HG03521 (cell line): Measurements from ENCODE around the gene C16orf87.

Source experiments
- ATAC-seq: cut with Tn5 transposase; IDR thresholded peaks from one replicate; pipeline ENCODE4 v1.9.1; 2021; ENCODE audit warnings: mild to moderate bottlenecking, moderate library complexity; ENCODE audit not compliant: unreplicated experiment

The C16orf87 gene

DNA sequence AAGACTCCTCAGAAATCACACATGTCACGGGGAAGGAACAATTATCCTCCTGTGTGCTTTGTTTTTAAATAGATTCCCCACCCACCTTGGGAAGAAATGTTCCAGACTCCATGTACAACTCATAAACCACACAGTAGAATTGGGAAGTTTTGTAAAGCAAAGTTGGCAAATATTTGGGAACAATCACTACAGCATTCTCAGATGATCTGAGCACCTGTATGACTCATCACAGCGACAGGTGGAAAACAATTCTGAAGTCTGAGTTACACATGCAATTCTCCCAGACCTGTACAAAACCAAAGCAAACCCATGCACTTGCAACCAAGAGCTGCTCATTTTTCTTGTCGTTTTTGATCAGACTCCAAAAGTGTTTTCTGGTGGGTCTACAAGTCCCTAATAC, 68.4 kb downstream of the C16orf87 start:
- ATAC-seq: no peak

DNA sequence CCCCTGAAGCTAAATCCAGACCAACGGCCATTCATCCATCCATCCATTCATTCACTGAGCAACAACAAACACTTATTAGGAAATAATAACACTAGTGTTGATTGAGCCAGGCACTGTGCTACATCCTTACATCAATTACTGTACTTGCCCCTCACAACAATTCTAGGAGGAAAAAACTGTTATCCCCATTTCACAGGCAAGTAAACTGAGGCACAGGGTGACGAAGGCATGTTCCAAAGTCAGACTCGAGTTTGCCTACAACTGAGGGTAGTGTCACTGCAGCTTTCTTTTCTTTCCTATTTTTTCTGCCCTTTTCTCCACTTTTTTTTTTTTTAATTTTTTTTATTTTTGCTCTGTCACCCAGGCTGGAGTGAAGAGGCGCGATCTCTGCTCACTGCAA, 71.7 kb downstream of the C16orf87 start:
- ATAC-seq: no peak

DNA sequence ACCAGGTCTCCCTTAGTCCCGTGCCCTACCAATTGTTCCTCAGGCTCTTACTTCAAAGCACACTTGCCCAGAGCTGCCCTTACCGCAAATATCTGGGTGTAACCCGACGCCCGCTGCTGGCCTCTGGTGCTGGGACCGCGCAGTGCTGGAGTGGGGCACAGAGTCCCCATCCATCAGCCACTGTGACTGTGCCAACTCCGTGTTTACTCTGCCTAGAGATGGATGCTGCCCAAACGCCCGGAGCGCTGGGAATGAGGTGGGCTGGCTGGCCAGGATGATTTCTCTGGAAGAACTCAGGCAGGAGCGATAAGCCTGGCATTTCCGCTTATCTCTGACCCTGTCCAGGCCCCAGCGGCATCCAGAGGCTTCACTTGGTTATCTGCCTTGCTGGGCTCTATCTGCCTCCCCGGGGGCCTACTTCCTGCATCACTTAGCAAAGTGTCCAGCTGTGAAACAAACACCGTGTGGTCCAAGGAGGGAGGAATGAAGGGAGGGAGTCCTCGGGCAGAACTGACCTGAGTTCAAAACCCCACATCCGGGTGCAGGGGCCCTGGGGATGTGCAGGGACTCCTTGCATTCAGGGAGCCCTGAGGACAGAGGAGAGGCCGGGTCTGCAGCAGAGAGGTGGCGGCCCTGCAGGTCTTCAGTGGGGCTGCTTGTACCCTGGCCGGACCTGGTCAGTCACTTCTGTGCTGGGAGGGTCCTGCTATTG, 73.5 kb downstream of the C16orf87 start:
- no peak for ATAC-seq

DNA sequence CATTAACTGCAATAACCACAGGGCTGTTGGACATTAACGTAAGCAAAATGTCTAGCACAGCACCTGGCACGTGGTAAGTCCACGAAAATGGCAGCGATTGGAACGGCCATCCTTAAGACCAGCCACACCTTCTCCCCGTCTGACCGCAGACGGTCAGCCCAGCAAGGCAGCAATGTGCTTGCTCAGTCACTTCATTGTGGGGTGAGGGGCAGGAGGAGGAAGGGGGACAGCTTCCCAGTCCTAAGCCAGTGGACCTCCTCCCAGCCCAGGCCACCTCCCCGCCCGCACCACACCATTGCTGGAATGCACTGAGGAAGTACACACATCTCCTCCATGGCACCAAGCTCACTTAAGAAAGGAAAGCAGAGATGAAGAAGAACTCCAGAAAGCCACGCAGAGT, 74.2 kb downstream of the C16orf87 start:
- ATAC-seq: no peak

DNA sequence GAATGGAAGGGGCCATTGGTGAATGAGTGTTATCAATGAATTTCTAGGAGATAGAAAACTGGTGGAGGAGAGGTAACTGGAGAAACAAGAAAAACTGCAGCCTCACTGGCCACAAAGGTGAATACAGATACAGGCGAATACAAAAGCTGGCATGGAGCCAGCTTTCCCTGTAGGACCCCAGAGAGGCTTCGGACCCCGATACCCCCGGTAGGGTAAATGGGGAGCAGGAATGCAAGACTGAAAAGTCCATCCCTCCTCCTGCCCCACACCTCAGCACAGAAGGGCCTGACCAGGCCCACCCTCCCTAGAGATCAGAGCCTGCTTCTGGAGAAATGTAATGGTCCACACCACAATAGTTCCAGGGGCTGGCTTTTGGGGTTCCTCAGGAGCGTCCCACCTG, 78.0 kb downstream of the C16orf87 start:
- ATAC-seq: no peak

DNA sequence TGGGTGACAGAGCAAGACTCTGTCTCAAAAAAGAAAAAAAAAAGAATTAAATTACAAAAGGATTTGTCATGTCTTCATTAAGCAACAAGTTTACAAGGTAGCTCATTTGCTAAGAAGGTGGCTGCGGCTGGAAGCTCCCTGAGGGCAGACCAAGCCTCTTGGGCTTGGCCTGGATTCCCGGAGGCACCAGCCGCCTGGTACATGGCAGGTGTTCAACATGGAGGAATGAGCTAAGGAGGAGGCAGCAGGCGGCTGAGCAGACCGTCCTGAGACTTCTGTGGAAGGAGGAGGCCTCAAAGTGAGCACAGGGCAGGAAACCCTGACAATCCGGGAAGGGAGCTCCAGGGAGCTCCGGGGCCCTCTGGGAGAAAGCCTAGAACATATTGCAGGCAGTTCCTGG, 79.6 kb downstream of the C16orf87 start:
- no peak for ATAC-seq

DNA sequence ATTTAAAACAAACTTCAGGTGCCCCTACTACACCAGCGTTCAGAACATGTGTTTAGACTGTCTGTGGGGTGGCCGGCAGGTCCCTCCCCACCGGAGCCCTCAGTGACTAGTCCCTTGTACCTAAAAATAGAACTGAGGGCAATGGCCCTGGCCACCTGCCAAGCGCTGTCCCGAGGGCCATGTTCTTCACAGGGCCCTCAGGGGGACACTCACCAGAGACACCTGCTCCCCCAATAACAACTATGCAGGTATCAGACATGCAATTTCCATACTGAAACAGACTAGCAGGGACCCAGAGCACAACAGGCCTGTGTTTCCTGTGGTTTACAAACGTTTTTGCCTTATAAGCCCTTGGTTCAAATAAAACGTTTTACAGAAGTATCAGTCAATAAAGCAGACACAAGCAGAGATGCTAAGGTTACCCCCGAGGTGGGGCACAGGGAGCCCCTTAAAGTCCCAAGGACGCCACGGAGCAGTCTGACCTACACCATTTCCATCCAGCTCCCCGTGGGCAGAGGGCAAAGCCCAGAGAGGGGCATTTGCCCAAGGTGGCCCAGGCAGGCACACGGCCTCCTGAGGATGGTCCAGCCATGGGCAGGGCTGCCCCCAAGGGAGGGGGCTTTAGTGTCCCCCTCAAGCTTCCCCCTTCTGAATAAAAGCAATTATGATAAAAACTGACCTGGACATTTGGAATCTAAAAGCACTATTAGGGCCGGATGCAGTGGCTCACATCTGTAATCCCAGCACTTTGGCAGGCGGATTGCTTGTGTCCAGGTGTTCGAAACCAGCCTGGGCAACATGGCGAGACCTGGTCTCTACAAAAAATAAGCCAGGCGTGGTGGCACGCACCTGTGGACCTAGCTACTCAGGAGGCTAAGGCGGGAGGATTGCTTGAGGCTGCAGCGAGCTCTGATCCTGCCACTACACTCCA, 81.9 kb downstream of the C16orf87 start:
- ATAC-seq: no peak

DNA sequence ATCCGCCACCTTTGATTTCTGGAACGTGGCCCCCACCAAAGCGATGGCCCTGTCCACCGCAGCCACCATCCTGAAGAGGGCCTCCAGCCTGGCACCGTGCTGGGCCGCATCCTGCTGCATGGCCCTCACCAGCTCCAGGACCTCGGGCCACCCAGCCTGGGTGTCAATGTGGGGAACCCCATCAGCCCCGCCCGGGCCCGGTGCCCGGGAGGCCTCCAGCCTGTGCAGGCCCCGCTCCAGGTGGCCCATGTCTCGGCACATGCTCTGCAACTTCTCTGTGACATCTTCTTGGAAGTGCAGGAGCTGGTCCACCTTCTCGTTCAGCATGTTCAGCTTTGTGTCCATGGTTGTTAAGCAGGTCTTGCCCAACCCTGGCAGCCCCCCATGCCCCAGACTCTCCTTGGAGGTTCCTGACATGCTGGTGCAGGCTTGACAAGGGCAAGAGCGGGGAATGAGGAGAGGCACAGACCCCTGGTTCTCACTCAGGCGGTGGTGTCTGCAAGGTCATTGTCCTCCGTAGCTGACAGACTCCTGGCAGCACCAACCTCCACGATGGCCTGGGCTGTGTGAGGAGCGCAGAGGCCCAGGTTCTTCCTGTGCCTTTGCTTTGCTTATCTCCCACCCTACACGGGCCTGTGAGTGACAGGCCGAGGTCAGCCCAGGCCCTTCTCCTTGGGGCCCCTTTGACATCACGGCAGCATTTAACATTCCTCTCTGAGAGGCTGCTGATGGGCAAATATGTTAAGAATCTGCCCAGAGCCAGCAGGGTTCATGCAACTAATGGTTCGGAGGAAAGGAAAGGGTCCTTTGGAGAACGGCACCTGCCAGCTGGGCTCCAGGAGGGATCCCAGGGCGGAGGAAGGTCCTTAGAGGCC, 83.0 kb downstream of the C16orf87 start, which contains the start of gene MYLK3:
Gene MYLK3, minus strand, starts transcription at position 568 of the 875 bp plus-strand sequence. Its CDS starts 151 bp downstream, at position 417.
- no peak for ATAC-seq

DNA sequence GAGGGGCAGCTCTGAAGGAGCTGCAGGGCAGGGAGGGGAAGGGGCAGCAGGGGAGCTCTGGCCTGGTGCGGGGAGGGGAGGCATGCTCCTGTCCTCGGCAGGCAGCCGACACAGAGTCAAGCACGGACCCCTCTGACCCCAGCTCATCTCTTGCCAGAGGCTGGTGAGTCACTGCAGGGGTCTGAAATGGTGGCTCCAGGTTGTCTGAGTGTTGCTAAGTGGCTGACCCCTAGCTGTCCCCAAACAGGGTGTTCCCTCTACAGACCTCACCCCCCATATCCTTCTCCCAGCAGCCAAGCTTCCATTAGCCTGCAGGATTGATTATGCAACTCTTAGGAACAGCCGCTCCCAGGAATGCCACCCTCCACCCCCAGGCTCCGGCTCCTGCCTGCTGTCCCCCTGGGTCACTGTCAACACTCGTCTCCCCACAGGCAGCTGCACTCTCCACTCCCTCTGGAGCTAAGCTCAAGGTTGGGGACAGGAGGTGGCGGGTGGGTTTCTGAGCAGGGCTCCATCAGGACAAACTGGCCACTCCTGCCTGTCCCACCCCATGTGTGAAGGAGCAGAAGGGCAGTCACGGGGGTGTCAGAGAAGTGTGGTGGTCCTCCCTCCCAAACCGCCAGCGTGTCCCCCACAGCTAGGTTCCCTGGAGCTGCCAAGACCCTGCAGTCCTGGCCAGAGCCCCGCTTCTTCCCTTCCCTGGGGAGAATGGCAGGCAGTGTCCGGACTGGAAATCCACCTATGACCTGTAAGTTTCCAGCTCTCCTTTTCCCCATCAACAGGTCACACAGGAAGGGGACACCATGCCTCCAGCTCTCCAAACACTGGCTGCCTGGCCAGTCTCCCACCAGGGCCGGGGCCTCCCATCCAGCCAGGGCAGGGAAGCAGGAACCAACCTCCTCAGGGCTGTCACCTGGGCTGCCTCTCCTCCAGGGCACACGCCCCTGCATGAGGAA, 83.9 kb downstream of the C16orf87 start:
- no peak for ATAC-seq
